ENCODE measurements around the gene GRIP2. TPM values are rescaled to one million over a fixed set of nuclear protein-coding genes. Genes with fewer than 3 reads are reported as not detected.
A peak's percentile ranks its signal among the peaks of the same experiment; 100 is the strongest.

Gene GRIP2
- total RNA-seq, 1 experiment from 2014 or later, result not detected

- Mint-ChIP-seq H3K4me3 (ENCODE audit: unreplicated experiment) (no peak overlapping the region), H3K9me3 (ENCODE audit: unreplicated experiment) (no peaks in the 10 kb centered on the region), H3K36me3 (ENCODE audit: insufficient read depth, unreplicated experiment) (no peaks in the 10 kb centered on the region), H3K27me3 (ENCODE audit: insufficient read depth, unreplicated experiment) (no peaks in the 10 kb centered on the region), H3K4me1 (ENCODE audit: insufficient read depth, unreplicated experiment) (peaks cover 15% of the 10 kb centered on the region), H3K27ac (ENCODE audit: low read depth, unreplicated experiment) (peak overlapping the region; percentile 23)
- DNase-seq (ENCODE audit: unreplicated experiment), result no peak
- ChIA-PET CTCF (interaction anchor here (0.6 to 1.0 kb wide), 4 partner anchors 14 to 229 kb away, joined by 3 read pairs; no protein-coding TSS in a partner anchor), POLR2A (no interaction called here)
- no TSS peak for BruUV-seq (replicated peaks)
- intact Hi-C loops (cut with micrococcal nuclease), result no loop called here
- TF ChIP-seq CTCF (IDR thresholded peaks at IDR 0.05; ENCODE audit: unreplicated experiment), result no peak
Observed at GRCh38 chr3:14440531-14441239, 99.5 kb downstream of the GRIP2 start.

GRCh38 chr3:14440168-14440518 is 100.0 kb downstream of the GRIP2 start:
- Mint-ChIP-seq H3K27me3 (ENCODE audit: insufficient read depth, unreplicated experiment) (no peaks in the 10 kb centered on the region), H3K4me1 (ENCODE audit: insufficient read depth, unreplicated experiment) (peaks cover 18% of the 10 kb centered on the region), H3K4me3 (ENCODE audit: unreplicated experiment) (no peak overlapping the region), H3K27ac (ENCODE audit: low read depth, unreplicated experiment) (no peak overlapping the region), H3K36me3 (ENCODE audit: insufficient read depth, unreplicated experiment) (no peaks in the 10 kb centered on the region), H3K9me3 (ENCODE audit: unreplicated experiment) (no peaks in the 10 kb centered on the region)
- intact Hi-C loops (cut with micrococcal nuclease), result no loop called here
- no peak for DNase-seq (ENCODE audit: unreplicated experiment)
- no TSS peak for BruUV-seq (replicated peaks)
- ChIA-PET POLR2A (no interaction called here), CTCF (interaction anchor here (0.5 to 1.0 kb wide), 5 partner anchors 9 to 623 kb away, joined by 3 read pairs; no protein-coding TSS in a partner anchor)
- no peak for TF ChIP-seq CTCF (IDR thresholded peaks at IDR 0.05; ENCODE audit: unreplicated experiment)

- no peaks in the 10 kb centered on the region for H3K9me3 Mint-ChIP-seq (ENCODE audit: unreplicated experiment)
- DNase-seq (ENCODE audit: unreplicated experiment), result peak; percentile 63
- H3K4me3 Mint-ChIP-seq (ENCODE audit: unreplicated experiment), result no peak overlapping the region
- H3K27me3 Mint-ChIP-seq (ENCODE audit: insufficient read depth, unreplicated experiment), result no peaks in the 10 kb centered on the region
- intact Hi-C loops (cut with micrococcal nuclease), result no loop called here
- H3K27ac Mint-ChIP-seq (ENCODE audit: low read depth, unreplicated experiment), result no peak overlapping the region
- ChIA-PET CTCF (interaction anchor here (0.5 to 1.0 kb wide), 4 partner anchors 10 to 623 kb away, joined by 3 read pairs; no protein-coding TSS in a partner anchor), POLR2A (no interaction called here)
- BruUV-seq (replicated peaks), result no TSS peak
- peaks cover 23% of the 10 kb centered on the region for H3K4me1 Mint-ChIP-seq (ENCODE audit: insufficient read depth, unreplicated experiment)
- no peak for TF ChIP-seq CTCF (IDR thresholded peaks at IDR 0.05; ENCODE audit: unreplicated experiment)
- no peaks in the 10 kb centered on the region for H3K36me3 Mint-ChIP-seq (ENCODE audit: insufficient read depth, unreplicated experiment)
Observed at GRCh38 chr3:14439501-14440167, 100.5 kb downstream of the GRIP2 start.

Other genes with a start within 250 kb of the GRIP2 start
- 4.6 and 7.6 TPM in 2 replicates for gene SLC6A6, start 137.7 kb downstream of the GRIP2 start, total RNA-seq (2022)
- gene CCDC174, start 111.4 kb upstream of the GRIP2 start, total RNA-seq (2022), result 25.4 and 28.7 TPM in 2 replicates
- gene C3orf20, start 134.8 kb upstream of the GRIP2 start, total RNA-seq (2022), result 0.15 TPM in 1 of 2 replicates, not detected in the other

Data from MCF 10A (cell line).